HG02759 (cell line): ENCODE results near the gene CFAP61.

Experiments
- ATAC-seq: cut with Tn5 transposase; IDR thresholded peaks from one replicate; pipeline ENCODE4 v1.9.1; 2021; ENCODE audit warnings: mild to moderate bottlenecking, moderate library complexity; ENCODE audit not compliant: unreplicated experiment

Gene CFAP61

DNA sequence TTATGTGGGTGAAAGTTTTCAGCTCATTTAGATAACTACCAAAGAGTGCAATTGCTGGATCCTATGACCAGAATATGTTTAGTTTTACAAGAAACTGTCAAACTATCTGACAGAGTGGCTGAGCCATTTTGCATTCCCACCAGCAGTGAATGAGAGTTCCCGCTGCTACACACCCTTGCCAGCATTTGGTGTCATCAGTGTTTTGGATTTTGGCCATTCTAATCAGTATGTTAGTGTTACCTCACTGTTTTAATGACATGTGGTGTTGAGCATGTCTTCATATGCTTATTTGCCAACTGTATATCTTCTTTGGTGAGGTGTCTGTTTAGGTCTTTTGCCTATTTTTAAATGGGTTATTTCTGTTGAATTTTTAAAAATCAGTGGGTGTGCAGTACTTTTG lies 120.9 kb downstream of the CFAP61 start:
- no peak for ATAC-seq

- ATAC-seq = no peak
These were observed 121.9 kb downstream of the CFAP61 start for GRCh38 chr20:20174089-20174835.

GRCh38 chr20:20181322-20181721 lies 129.0 kb downstream of the CFAP61 start:
- ATAC-seq = no peak

- no peak for ATAC-seq
These were observed 131.8 kb downstream of the CFAP61 start for GRCh38 chr20:20184149-20184548.

DNA sequence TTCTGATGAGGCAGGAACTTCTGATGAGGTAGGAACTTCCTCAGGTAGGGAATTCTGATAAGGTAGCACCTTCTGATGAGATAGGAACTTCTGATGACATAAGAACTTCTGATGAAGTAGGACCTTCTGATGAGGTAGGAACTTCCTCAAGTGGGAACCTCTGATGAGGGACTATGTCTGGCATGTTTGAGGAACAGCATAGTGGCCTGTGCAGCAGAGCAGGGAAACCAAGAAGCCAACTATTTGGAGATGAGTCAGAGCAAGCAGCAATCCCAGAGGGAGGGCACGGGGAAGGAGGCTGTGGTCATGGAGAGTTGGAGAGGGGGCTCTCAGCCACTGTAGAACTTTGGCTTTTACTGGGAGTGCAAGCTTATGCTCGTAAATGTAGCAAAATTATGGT lies 132.4 kb downstream of the CFAP61 start:
- no peak for ATAC-seq

GRCh38 chr20:20188647-20189046 lies 136.3 kb downstream of the CFAP61 start:
- ATAC-seq = peak; percentile 83

DNA sequence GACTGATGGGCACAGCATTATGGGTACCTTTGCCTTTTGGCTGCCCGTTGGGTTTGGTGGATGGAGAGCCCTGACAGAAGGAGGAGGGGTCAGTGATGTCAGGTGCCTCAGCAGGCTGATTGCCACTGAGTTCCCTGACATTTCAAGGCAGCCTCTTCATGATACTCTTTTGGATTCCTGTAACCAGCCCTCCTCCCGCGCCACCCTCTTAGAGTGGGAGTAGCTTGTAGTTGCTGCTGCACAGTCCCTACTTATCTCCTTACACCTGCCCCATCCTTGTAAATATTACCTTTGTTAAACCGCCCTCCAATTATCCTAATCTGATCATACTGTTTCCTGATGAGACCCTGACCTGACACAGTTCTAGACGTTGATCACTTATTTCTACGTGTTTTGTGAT lies 140.0 kb downstream of the CFAP61 start:
- no peak for ATAC-seq

DNA sequence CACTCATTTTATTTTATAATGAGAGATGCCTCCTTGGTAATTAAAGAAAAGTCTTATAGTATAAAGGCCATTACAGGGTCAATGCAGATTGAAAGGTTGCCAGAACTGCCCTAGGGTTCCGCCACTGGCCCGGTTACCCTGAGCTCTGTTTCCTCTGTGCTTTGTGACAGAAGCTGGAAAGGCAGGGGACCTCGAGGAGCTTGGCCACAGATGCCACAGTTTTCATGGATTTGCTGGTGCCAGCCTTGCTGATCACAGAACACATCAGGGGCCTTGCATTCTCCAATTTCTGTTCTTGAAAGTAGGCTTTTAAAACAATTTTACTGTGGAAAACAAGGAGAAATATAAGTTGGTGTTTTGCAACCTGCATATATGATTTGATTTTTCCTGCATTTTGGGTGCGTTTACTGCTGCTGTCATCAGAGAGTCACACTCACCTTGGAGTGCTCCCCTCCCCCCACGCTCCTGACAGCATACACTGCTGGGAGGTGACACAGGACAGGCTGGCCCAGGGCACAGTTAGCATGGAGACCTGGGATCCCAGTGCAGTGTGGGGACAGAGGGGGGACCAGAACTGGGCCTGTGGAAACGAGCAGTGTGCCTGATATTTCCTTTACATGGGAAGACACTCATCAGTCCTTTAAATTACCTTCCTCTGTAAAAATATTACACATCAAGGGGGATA lies 142.8 kb downstream of the CFAP61 start:
- ATAC-seq = no peak

GRCh38 chr20:20196610-20197009 lies 144.3 kb downstream of the CFAP61 start:
- no peak for ATAC-seq

- no peak for ATAC-seq
These were observed 145.7 kb downstream of the CFAP61 start for GRCh38 chr20:20198011-20198410.

DNA sequence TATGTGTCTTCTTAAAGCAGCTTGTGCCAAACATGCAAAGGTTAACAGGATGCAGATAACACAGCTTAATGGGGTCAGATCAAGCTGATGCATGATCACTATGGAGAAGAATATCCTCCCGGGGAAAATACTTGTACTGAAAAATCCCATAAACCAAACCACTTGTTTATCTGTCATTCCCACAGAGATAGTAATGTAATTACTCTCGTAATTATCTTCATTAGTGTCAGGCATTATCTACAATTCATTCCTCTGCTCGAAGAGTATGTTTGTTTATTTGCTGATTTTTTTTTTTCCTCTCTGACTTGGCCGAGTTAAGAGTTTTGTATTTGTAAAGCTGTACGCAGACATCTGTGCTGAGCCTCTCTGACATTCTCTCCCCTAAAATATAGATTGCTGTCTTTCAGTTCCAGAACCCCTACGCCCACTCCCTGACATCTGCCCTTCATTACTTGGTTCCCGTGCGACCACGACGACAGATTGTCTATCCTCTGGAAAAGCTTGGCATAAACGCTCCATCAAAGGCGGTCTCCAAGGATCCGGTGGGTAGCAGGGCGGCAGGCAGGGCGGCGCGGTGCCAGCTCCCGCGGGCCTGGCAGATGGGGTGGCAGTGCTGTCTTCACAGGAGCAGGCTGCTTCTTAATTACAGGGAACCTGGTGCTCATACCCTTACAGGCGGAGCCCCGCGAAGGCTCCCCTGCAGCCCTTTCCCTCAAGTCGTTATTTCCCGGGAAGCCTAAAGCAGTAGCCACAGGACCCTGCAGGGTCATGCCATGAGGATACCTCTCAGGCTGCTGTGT lies 147.2 kb downstream of the CFAP61 start:
- no peak for ATAC-seq

DNA sequence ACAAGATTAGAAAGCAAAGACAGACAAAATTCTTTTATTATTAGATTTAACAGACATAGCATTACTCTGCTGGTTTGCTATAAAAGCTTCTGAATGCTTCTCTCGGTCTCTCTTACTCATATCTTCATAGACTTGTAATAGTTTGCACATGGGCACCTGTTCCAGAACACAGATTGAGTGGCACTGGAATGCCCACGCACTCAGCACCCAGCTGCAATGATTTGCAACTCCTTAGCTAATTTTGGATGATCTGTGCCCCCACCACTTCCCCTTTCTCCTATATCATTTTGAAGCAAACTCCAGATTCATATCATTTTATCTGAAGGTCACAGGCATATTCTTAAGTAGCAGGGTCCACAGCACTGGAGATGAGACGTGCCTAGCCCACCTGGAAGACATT lies 148.8 kb downstream of the CFAP61 start:
- no peak for ATAC-seq

DNA sequence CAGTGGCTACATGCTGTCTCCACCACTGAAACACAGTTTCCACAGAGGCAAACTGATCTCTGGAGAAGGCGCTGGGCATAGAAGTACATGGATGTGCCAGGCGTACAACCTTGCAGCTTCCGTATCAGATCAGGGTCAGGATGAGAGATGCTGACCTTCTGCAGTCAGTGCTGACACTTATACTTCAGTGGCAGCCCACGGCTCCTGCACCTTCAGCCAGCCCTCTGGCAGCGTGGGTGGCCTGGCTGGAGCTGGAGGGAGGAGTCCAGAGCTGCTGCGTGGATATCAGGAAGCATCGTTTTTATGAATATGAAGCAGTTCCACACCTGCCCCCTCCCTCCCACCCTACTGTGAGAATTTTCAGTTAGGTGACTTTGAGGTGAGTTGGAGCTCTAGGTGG lies 149.3 kb downstream of the CFAP61 start:
- ATAC-seq = no peak

GRCh38 chr20:20202768-20203167 lies 150.4 kb downstream of the CFAP61 start:
- ATAC-seq = no peak

GRCh38 chr20:20203784-20204183 lies 151.5 kb downstream of the CFAP61 start:
- no peak for ATAC-seq

DNA sequence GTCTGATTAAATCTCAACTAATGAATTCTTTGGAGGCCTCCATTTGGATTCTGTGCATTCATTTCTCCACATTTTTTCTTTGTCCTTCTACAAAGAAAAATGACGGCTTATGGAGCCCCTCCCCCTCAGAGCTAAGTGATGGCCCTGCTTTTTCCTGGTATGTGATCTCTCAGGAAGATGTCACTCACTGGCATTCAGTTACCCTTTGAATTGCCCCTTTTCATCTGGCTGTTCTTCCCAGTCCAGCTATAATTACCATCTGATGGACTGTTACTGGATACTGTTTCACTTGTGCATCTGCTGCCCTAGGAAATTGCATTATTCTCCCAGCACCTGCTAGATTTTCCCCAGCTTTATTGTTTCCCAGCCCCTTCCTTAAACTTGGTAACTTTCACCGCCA lies 151.9 kb downstream of the CFAP61 start:
- ATAC-seq = no peak

DNA sequence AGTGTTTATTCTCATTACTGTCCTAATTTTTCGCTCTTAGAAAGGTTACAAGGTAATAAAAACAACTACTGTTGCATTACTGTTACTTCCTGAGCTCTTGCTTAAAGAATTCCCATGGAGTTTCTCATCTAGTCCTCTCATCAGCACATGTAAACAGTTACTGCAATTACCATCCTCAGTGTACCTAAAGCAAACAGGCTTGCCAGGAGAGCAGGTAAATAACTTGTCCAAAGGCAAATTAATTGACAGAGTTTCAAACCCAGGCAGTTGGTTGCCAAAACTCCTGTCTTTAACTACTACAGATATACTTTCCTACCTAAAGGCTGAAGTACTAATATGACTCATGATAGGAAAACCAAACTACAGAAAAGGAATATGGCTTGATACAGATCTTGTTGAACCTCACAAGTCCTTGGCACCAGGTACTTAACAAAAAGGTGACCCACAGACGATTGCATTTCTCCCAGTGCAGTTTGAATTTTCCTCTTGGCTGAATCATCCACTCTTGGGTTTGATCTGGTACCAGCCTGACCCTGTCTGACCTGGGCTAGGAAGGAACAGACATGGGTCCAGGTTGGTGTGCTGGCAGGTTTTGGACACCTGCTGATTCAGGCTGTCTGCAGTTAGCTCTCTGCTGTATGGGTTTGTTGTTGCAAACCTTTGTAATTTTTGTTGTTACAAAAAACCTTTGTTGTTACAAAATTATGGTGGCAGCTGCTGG lies 153.0 kb downstream of the CFAP61 start:
- ATAC-seq = no peak

DNA sequence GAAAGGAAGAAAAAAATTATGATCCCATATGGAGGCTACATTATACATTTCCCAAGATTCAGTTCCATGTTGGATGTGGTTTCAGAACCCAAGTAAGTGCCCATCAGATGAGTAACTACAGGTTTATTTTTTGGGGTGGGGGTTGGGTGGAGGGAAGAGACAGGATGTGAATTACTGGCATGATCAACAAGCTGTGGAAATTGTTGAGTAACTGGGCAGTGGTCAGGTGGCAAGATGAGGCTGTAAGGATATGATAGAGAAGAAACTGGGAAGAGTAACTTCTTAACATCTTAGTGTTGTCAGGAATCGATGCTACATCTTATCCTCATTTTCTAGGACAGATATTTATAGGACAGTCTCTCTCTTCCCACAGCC lies 153.5 kb downstream of the CFAP61 start:
- ATAC-seq = no peak

DNA sequence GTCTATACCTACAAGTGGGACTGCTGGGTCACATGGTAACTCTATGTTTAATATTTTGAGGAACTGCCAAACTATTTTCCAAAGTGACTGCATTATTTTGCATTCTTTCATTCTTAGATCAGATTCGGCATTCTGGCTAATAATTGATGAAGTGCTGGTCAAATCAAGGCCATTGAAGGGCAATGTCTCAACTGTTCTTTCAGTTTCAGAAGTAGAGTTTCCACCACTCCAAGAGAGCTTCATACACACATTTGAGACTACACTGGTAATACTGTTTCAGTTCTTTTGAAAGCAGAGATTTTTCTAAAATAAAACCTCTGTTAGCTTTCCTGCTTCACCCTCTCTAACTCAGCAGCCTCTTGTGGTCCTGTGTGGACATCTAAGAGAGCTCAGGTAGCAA lies 154.5 kb downstream of the CFAP61 start:
- ATAC-seq = peak; percentile 85

DNA sequence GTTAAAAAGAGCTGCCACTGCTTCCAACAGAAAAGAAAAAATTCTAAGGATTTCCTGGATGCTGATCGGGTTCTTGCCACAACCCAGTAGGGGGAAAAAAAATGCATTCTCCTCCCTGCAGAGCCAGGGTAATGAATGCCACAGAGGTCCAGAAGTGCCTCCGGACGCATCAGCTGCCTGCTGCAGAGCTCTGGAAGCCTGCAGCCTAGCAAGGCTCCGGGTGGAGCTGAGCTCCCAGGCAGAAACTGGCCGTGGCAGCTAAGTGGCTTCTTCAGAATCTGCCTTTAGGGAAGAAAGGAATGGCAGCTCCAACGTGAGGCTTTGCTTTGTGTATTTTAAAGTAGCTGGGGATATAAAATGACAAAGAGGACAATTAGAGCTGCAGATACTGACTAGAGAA lies 155.0 kb downstream of the CFAP61 start:
- ATAC-seq = no peak

DNA sequence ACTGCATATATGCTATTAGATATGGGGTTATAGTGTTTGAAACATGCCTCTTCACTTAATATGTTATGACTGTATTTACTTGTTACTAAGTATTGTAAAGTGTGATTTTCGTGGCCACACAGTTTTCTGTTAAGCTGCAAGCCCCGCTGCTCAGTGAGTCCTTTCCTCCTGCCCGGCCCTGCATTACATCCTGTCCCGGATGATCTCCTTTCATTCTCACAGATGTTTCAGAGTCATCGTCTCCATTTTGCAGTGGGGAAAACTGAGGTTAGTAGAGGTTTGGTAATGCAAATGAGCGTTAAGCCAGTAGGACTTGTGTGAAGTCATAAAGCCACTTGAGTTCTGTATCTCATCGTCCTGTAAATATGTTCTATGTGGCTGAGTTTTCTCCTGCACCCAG lies 155.5 kb downstream of the CFAP61 start:
- peak; percentile 51 for ATAC-seq
